HG02938 (cell line): Measurements from ENCODE around the gene PLPP3.

ENCODE experiments used
- ATAC-seq: cut with Tn5 transposase; IDR thresholded peaks from one replicate; pipeline ENCODE4 v1.9.1; 2021; ENCODE audit warnings: mild to moderate bottlenecking, moderate library complexity; ENCODE audit not compliant: unreplicated experiment

Gene PLPP3

GRCh38 chr1:56501888-56502287 lies 77.5 kb downstream of the PLPP3 start:
- no peak for ATAC-seq

- no peak for ATAC-seq
Measured at GRCh38 chr1:56501426-56501825, 77.9 kb downstream of the PLPP3 start.

- no peak for ATAC-seq
Measured at GRCh38 chr1:56496821-56497772, 82.3 kb downstream of the PLPP3 start.

GRCh38 chr1:56496158-56496557 lies 83.2 kb downstream of the PLPP3 start:
- no peak for ATAC-seq

- ATAC-seq, result no peak
Measured at GRCh38 chr1:56495538-56495937, 83.8 kb downstream of the PLPP3 start.

- ATAC-seq, result no peak
Measured at GRCh38 chr1:56494306-56494705, 85.1 kb downstream of the PLPP3 start.

GRCh38 chr1:56493826-56494225 lies 85.5 kb downstream of the PLPP3 start:
- no peak for ATAC-seq

- no peak for ATAC-seq
Measured at GRCh38 chr1:56491441-56491840, 87.9 kb downstream of the PLPP3 start.

- no peak for ATAC-seq
Measured at GRCh38 chr1:56490619-56491018, 88.7 kb downstream of the PLPP3 start.

GRCh38 chr1:56489695-56490094 lies 89.7 kb downstream of the PLPP3 start:
- no peak for ATAC-seq

GRCh38 chr1:56484695-56485094 lies 94.7 kb downstream of the PLPP3 start:
- no peak for ATAC-seq

- ATAC-seq, result no peak
Measured at GRCh38 chr1:56483104-56483503, 96.3 kb downstream of the PLPP3 start.

- no peak for ATAC-seq
Measured at GRCh38 chr1:56482486-56482885, 96.9 kb downstream of the PLPP3 start.

GRCh38 chr1:56481140-56481694 lies 98.1 kb downstream of the PLPP3 start:
- no peak for ATAC-seq

GRCh38 chr1:56478734-56479133 lies 100.6 kb downstream of the PLPP3 start:
- no peak for ATAC-seq

- ATAC-seq, result no peak
Measured at GRCh38 chr1:56477164-56478111, 101.9 kb downstream of the PLPP3 start.

GRCh38 chr1:56473582-56474270 lies 105.6 kb downstream of the PLPP3 start:
- no peak for ATAC-seq

GRCh38 chr1:56472860-56473259 lies 106.5 kb downstream of the PLPP3 start:
- ATAC-seq, result peak; percentile 84

- no peak for ATAC-seq
Measured at GRCh38 chr1:56469640-56470371, 109.6 kb downstream of the PLPP3 start.

GRCh38 chr1:56468518-56468917 lies 110.8 kb downstream of the PLPP3 start:
- no peak for ATAC-seq
